ENCODE measurements around the gene HSPA12B.
A peak's percentile ranks its signal among the peaks of the same experiment; 100 is the strongest.

Gene HSPA12B

DNA sequence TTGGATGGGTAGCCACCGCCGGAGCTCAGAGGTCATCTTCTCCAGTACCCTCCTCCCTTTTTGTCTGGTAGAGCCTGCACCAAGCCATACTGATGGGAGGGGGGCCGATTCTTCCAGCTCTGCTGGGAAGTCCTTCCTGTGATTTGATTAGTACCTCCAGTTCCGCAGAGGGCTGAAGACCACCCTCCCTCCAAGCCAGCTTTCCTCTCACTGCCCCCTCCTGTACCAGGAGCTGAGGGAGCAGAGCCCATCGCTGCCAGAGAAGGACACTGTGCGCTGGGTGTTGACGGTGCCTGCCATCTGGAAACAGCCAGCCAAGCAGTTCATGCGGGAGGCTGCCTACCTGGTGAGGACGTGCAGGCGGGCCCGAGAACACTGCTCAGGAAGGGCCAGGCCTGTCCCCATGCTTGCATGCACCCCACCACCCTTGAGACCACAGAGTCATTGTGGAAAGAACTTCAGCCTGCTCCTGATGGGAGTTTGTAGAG lies 13.2 kb downstream of the HSPA12B start:
- peak overlapping the region; percentile 75 for H3K4me3 ChIP-seq (ENCODE audit: low read length)
- peak overlapping the region; percentile 12; the same call in 1 of the 2 replicates for H3K9ac ChIP-seq (ENCODE audit: low read depth, low read length)
- H3K36me3 ChIP-seq (ENCODE audit: insufficient read depth, low read depth, low read length) = no peaks in the 10 kb centered on the region
- H3K27me3 ChIP-seq (ENCODE audit: insufficient read depth, low read length) = peaks cover 46% of the 10 kb centered on the region
- no peaks in the 10 kb centered on the region for H3K9me3 ChIP-seq (ENCODE audit: insufficient read depth, low read depth, low read length)
- H3K4me1 ChIP-seq (ENCODE audit: insufficient read depth, low read length) = no peaks in the 10 kb centered on the region
- H3K27ac ChIP-seq (ENCODE audit: low read length) = no peak overlapping the region

DNA sequence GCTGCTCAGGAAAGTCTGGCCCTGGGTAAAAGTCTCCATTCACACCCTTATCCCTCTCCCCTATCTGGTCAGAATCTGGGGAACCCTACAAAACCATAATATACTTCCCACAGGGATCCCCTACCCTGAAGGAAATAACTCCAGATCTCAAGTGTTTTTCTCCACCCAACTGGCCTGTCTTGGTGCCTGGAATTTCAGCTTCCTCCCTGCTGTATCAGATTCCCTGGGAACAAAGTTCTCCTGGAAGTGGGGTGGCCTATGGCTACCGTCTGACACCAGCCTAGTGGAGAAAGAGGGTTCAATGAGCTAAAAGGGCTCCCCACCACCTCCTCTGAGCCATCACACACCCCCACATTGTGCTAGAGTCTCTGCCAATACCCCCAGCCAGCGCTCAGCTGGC lies 15.0 kb downstream of the HSPA12B start:
- H3K4me3 ChIP-seq (ENCODE audit: low read length) = no peak overlapping the region
- no peak overlapping the region for H3K9ac ChIP-seq (ENCODE audit: low read depth, low read length)
- no peak overlapping the region for H3K27ac ChIP-seq (ENCODE audit: low read length)
- peaks cover 50% of the 10 kb centered on the region for H3K27me3 ChIP-seq (ENCODE audit: insufficient read depth, low read length)
- no peaks in the 10 kb centered on the region for H3K9me3 ChIP-seq (ENCODE audit: insufficient read depth, low read depth, low read length)
- H3K36me3 ChIP-seq (ENCODE audit: insufficient read depth, low read depth, low read length) = no peaks in the 10 kb centered on the region
- no peaks in the 10 kb centered on the region for H3K4me1 ChIP-seq (ENCODE audit: insufficient read depth, low read length)

DNA sequence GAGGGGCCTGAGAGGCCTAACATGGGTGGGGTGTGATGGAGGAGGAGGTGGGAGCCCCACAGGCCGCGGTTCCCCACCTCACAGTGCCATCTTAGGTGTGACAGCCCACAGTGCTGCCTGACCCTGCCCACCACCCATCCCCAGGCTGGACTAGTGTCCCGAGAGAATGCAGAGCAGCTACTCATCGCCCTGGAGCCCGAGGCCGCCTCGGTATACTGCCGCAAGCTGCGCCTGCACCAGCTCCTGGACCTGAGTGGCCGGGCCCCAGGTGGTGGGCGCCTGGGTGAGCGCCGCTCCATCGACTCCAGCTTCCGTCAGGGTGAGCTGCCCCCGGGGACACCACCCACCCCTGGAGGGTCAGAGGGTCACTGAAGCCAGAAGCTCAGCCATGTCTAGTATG lies 15.6 kb downstream of the HSPA12B start:
- H3K9ac ChIP-seq (ENCODE audit: low read depth, low read length) = no peak overlapping the region

GRCh38 chr20:3749087-3749688 lies 16.7 kb downstream of the HSPA12B start:
- H3K27ac ChIP-seq (ENCODE audit: low read length) = no peak overlapping the region
- H3K4me3 ChIP-seq (ENCODE audit: low read length) = peak overlapping the region; percentile 67; the same call in 1 of the 2 replicates
- no peak overlapping the region for H3K9ac ChIP-seq (ENCODE audit: low read depth, low read length)
- H3K9me3 ChIP-seq (ENCODE audit: insufficient read depth, low read depth, low read length) = no peaks in the 10 kb centered on the region
- no peaks in the 10 kb centered on the region for H3K36me3 ChIP-seq (ENCODE audit: insufficient read depth, low read depth, low read length)
- no peaks in the 10 kb centered on the region for H3K4me1 ChIP-seq (ENCODE audit: insufficient read depth, low read length)
- peaks cover 46% of the 10 kb centered on the region for H3K27me3 ChIP-seq (ENCODE audit: insufficient read depth, low read length)

More for the DNA sequence above, 15.6 kb downstream of the HSPA12B start:
- Histone ChIP-seq H3K4me3 (ENCODE audit: low read length) (no peak overlapping the region), H3K27ac (ENCODE audit: low read length) (no peak overlapping the region), H3K36me3 (ENCODE audit: insufficient read depth, low read depth, low read length) (no peaks in the 10 kb centered on the region), H3K9me3 (ENCODE audit: insufficient read depth, low read depth, low read length) (no peaks in the 10 kb centered on the region), H3K4me1 (ENCODE audit: insufficient read depth, low read length) (no peaks in the 10 kb centered on the region), H3K27me3 (ENCODE audit: insufficient read depth, low read length) (peaks cover 50% of the 10 kb centered on the region)

- Histone ChIP-seq H3K36me3 (ENCODE audit: insufficient read depth, low read depth, low read length) (0 out of 2 replicates have a peak, but pooled peaks cover under 1% of the 10 kb centered on the region), H3K4me3 (ENCODE audit: low read length) (peak overlapping the region; percentile 67), H3K27ac (ENCODE audit: low read length) (no peak overlapping the region), H3K4me1 (ENCODE audit: insufficient read depth, low read length) (no peaks in the 10 kb centered on the region), H3K9me3 (ENCODE audit: insufficient read depth, low read depth, low read length) (no peaks in the 10 kb centered on the region), H3K27me3 (ENCODE audit: insufficient read depth, low read length) (peaks cover 39% of the 10 kb centered on the region), H3K9ac (ENCODE audit: low read depth, low read length) (peak overlapping the region; percentile 61; the same call in 1 of the 2 replicates)
These were observed 17.4 kb downstream of the HSPA12B start for GRCh38 chr20:3749689-3750531.

GRCh38 chr20:3751305-3751674 lies 18.8 kb downstream of the HSPA12B start:
- Histone ChIP-seq H3K9me3 (ENCODE audit: insufficient read depth, low read depth, low read length) (no peaks in the 10 kb centered on the region), H3K9ac (ENCODE audit: low read depth, low read length) (no peak overlapping the region), H3K27ac (ENCODE audit: low read length) (no peak overlapping the region), H3K4me3 (ENCODE audit: low read length) (no peak overlapping the region), H3K36me3 (ENCODE audit: insufficient read depth, low read depth, low read length) (peaks cover 13% of the 10 kb centered on the region), H3K4me1 (ENCODE audit: insufficient read depth, low read length) (no peaks in the 10 kb centered on the region), H3K27me3 (ENCODE audit: insufficient read depth, low read length) (peaks cover 32% of the 10 kb centered on the region)

GRCh38 chr20:3751675-3752385 lies 19.3 kb downstream of the HSPA12B start:
- Histone ChIP-seq H3K27ac (ENCODE audit: low read length) (no peak overlapping the region), H3K9ac (ENCODE audit: low read depth, low read length) (no peak overlapping the region), H3K4me1 (ENCODE audit: insufficient read depth, low read length) (no peaks in the 10 kb centered on the region), H3K4me3 (ENCODE audit: low read length) (no peak overlapping the region), H3K9me3 (ENCODE audit: insufficient read depth, low read depth, low read length) (no peaks in the 10 kb centered on the region), H3K36me3 (ENCODE audit: insufficient read depth, low read depth, low read length) (peaks cover 17% of the 10 kb centered on the region), H3K27me3 (ENCODE audit: insufficient read depth, low read length) (peaks cover 27% of the 10 kb centered on the region)

GRCh38 chr20:3752386-3752759 lies 19.9 kb downstream of the HSPA12B start:
- Histone ChIP-seq H3K27me3 (ENCODE audit: insufficient read depth, low read length) (peaks cover 25% of the 10 kb centered on the region), H3K9me3 (ENCODE audit: insufficient read depth, low read depth, low read length) (no peaks in the 10 kb centered on the region), H3K9ac (ENCODE audit: low read depth, low read length) (no peak overlapping the region), H3K27ac (ENCODE audit: low read length) (no peak overlapping the region), H3K36me3 (ENCODE audit: insufficient read depth, low read depth, low read length) (peaks cover 18% of the 10 kb centered on the region), H3K4me1 (ENCODE audit: insufficient read depth, low read length) (no peaks in the 10 kb centered on the region), H3K4me3 (ENCODE audit: low read length) (no peak overlapping the region)

- Histone ChIP-seq H3K9me3 (ENCODE audit: insufficient read depth, low read depth, low read length) (no peaks in the 10 kb centered on the region), H3K27ac (ENCODE audit: low read length) (no peak overlapping the region), H3K4me1 (ENCODE audit: insufficient read depth, low read length) (no peaks in the 10 kb centered on the region), H3K9ac (ENCODE audit: low read depth, low read length) (no peak overlapping the region), H3K4me3 (ENCODE audit: low read length) (no peak overlapping the region), H3K36me3 (ENCODE audit: insufficient read depth, low read depth, low read length) (peaks cover 26% of the 10 kb centered on the region), H3K27me3 (ENCODE audit: insufficient read depth, low read length) (peaks cover 25% of the 10 kb centered on the region)
These were observed 20.6 kb downstream of the HSPA12B start for GRCh38 chr20:3753098-3753497.

- peaks cover 32% of the 10 kb centered on the region for H3K36me3 ChIP-seq (ENCODE audit: insufficient read depth, low read depth, low read length)
- H3K9me3 ChIP-seq (ENCODE audit: insufficient read depth, low read depth, low read length) = no peaks in the 10 kb centered on the region
- no peaks in the 10 kb centered on the region for H3K4me1 ChIP-seq (ENCODE audit: insufficient read depth, low read length)
- no peak overlapping the region for H3K27ac ChIP-seq (ENCODE audit: low read length)
- H3K9ac ChIP-seq (ENCODE audit: low read depth, low read length) = no peak overlapping the region
- no peak overlapping the region for H3K4me3 ChIP-seq (ENCODE audit: low read length)
- H3K27me3 ChIP-seq (ENCODE audit: insufficient read depth, low read length) = peaks cover 20% of the 10 kb centered on the region
These were observed 21.2 kb downstream of the HSPA12B start for GRCh38 chr20:3753501-3754275.

DNA sequence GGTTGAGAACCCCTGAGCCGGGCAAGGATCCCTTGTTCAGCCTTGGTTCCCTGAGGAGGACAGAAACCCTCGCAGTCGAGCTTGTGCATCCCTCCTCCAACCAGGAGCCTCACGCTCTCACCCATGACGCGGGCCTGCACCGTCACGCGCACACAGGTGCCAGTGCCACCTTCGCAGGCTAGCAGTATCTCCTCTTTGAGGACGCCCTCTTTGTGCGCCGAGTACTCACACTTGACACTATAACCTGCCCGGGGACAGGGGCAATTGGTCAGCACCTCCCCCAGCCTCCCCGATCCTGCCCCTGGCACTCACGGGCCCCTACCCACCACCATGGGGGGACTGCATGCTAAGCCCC lies 21.8 kb downstream of the HSPA12B start:
- no peak overlapping the region for H3K9ac ChIP-seq (ENCODE audit: low read depth, low read length)
- peaks cover 32% of the 10 kb centered on the region for H3K36me3 ChIP-seq (ENCODE audit: insufficient read depth, low read depth, low read length)
- no peak overlapping the region for H3K4me3 ChIP-seq (ENCODE audit: low read length)
- no peaks in the 10 kb centered on the region for H3K9me3 ChIP-seq (ENCODE audit: insufficient read depth, low read depth, low read length)
- H3K27ac ChIP-seq (ENCODE audit: low read length) = no peak overlapping the region
- H3K4me1 ChIP-seq (ENCODE audit: insufficient read depth, low read length) = no peaks in the 10 kb centered on the region
- peaks cover 15% of the 10 kb centered on the region for H3K27me3 ChIP-seq (ENCODE audit: insufficient read depth, low read length)

Measured in iPS-20b (cell line).